Breast epithelium (tissue), 3 donors: Measurements from ENCODE around the gene TANGO6.

Experiments
- POLR2A ChIP-seq: fragments of 450-650 bp; IDR thresholded peaks from one replicate; pipeline ENCODE4 v1.6.1; 2016; ENCODE audit warnings: antibody characterized with exemption, mild to moderate bottlenecking, moderate library complexity
- TF ChIP-seq, protein P1 (sequence below), 3 donors: fragments of 450-650 bp; IDR thresholded peaks; one replicate each; pipeline ENCODE4 v1.5.1; 2016 to 2017; ENCODE audit warnings: antibody characterized with exemption in 3 of 3, mild to moderate bottlenecking in 3 of 3, moderate library complexity in 3 of 3

DNA sequence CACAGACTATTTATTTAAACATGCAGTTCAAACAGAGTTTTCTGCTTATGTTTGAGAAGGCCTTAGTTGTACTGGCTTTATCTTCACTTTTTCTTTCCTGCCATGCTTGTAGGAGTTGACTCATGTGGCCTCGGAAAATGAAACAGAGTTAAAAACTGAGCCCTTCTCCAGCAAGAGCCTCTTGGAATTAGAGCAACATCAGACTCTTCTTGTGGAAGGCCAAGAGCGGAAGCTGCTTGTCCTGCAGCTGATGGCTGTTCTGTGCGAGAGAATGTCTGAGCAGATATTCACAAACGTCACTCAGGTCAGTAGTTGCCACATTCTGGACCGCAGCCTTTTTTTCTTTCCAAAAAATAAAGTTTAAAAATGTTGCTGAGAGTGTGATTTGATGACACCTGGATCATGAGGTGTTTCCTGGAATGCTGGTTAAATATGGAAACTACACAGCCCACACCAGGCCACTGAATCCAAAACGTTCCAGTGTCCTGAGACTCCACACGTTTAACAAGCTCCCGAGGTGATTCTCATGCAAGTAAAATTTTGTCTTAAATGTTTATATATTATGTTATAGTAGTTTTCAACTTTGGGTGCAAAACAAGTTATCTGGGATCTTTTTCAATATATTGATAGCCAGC is 65.9 kb downstream of the TANGO6 start:
- TF ChIP-seq, protein P1, sequence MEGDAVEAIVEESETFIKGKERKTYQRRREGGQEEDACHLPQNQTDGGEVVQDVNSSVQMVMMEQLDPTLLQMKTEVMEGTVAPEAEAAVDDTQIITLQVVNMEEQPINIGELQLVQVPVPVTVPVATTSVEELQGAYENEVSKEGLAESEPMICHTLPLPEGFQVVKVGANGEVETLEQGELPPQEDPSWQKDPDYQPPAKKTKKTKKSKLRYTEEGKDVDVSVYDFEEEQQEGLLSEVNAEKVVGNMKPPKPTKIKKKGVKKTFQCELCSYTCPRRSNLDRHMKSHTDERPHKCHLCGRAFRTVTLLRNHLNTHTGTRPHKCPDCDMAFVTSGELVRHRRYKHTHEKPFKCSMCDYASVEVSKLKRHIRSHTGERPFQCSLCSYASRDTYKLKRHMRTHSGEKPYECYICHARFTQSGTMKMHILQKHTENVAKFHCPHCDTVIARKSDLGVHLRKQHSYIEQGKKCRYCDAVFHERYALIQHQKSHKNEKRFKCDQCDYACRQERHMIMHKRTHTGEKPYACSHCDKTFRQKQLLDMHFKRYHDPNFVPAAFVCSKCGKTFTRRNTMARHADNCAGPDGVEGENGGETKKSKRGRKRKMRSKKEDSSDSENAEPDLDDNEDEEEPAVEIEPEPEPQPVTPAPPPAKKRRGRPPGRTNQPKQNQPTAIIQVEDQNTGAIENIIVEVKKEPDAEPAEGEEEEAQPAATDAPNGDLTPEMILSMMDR (IDR thresholded peaks at IDR 0.05) = no peak
- TF ChIP-seq POLR2A = no peak
